ENCODE data around the gene TRPV4.

Gene TRPV4

DNA sequence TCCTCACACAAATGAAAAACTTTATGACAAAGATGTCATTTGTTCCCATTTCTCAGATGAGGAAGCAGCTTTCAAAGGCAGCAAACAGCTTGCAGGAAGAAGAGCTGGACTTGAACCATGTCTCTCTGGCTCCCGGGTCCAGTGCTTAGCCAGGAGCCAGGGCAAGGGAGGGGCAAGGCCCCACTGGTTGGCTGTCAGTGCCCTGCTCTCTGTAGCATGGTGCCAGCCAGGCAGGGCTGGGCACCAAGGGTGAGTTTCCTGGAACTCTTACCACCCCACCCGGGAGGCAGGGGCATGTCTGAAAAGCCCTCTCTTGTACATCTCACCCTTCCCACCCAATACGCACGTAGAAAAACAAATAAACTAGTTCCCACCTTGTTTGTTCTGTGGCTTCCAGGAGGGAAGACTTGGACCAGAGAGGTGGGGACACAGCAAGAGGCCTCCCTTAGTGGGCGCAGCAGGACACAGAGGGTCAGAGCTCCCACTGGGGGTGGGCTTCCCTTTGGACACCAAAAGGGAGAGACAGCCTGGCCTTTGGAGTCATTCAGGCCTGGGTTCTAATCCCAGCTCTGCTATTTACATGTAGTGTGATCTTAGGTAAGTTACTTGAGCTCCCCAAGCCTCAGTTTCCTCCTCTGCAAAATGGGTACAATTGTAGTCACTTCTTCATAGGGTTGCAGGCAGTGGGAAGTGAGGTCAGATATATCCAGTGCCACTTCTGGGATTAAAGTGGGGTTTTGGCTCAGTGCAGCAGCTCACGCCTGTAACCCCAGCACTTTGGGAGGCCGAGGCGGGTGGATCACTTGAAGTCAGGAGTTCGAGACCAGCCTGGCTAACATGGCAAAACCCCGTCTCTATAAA lies 17.2 kb downstream of the TRPV4 start:
- FAIRE-seq = no peak
- DNase-seq (ENCODE audit: insufficient read length, low spot score) = no peak
- TF ChIP-seq POLR2A (IDR thresholded peaks at IDR 0.05; ENCODE audit: low read depth, low read length) = no peak

DNA sequence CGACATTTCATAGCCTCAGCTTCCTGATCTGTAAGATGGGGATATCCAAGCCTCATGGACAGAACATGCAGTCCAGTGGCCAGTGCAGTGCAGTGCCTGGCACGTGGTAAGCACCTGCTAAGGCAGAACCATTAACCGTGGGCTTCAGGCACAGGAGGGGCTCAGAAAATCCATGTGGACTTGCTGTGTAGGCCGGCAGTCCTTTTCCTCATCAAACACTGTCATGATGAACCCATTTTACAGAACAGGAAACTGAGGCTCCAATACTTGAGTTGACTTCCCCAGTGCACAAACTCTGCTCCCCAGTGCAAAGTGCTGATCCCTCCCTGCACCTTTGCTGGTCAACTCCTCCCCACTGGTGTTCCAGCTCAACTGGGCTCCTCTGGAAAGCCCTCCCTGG lies 18.0 kb downstream of the TRPV4 start:
- DNase-seq (ENCODE audit: insufficient read length, low spot score) (no peak), FAIRE-seq (no peak)
- TF ChIP-seq POLR2A (IDR thresholded peaks at IDR 0.05; ENCODE audit: low read depth, low read length) = no peak

DNA sequence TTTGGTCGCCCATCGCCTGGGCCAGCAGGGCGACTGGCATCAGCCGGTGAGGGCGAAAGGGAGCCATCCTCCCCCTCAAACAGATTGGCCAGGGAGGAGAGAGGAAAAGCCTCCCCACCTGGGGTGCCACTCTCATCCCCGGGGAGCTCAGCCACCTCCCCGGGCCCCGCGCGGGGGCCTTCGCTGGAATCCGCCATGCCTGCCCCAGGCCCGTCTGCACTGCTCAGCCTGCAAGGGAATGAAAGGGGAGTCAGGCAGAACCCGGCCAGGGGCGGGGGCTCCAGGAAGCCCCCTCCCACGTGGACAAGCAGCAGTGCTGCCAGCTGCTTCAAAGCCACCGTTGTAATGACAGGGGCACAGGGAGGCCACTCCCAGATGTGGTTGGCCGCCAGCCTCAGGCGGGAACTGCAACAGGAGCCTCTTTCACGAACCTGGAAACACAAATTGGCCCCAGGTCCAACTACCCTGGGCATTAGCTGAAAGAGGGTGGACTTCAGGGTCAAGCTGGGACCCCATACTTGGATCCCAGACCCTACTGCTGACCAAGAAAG lies 18.5 kb downstream of the TRPV4 start:
- DNase-seq (ENCODE audit: insufficient read length, low spot score) = no peak
- TF ChIP-seq POLR2A (IDR thresholded peaks at IDR 0.05; ENCODE audit: low read depth, low read length) = no peak
- FAIRE-seq = no peak

DNA sequence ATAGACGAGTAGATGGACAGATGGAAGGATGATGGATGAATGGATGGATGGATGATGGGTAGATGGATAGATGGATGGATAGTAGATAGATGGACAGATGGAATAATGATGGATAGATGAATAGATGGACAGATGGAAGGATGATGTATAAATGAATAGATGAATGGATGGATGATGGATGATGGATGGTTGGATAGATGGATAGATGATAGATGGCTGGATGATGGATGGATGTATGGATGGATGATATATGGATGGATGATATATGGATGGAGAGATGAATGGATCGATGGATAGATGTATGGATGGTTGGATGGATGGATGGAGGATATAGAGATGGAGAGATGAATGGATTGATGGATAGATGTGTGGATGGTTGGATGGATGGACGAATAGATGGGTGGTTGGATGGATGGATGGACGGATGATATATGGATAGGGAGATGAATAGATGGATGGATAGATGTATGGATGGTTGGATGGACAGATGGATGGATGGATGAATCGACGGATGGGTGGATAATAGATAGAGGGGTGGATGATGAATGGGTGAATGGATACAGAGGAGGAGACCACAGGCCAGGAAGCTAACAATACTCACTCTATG lies 19.3 kb downstream of the TRPV4 start:
- TF ChIP-seq POLR2A (IDR thresholded peaks at IDR 0.05; ENCODE audit: low read depth, low read length) = no peak
- DNase-seq (ENCODE audit: insufficient read length, low spot score) (no peak), FAIRE-seq (no peak)

DNA sequence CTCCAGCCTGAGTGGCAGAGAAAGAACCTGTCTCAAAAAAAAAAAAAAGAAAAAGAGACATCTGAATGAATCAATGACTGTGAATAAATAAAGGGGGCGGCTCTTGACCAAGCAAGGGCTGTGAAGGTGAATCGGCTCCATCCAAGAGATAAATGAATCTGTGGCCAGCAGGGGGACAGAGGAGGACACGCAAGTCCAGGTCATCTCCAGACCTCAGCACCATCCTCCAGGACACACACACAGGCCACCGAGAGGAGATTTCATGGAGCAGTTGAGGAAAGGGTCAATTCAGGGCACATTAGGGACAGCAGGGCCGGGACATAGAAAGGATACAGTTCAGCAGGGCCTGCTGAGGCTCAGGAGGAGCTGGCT lies 21.6 kb downstream of the TRPV4 start:
- no peak for DNase-seq (ENCODE audit: insufficient read length, low spot score)

DNA sequence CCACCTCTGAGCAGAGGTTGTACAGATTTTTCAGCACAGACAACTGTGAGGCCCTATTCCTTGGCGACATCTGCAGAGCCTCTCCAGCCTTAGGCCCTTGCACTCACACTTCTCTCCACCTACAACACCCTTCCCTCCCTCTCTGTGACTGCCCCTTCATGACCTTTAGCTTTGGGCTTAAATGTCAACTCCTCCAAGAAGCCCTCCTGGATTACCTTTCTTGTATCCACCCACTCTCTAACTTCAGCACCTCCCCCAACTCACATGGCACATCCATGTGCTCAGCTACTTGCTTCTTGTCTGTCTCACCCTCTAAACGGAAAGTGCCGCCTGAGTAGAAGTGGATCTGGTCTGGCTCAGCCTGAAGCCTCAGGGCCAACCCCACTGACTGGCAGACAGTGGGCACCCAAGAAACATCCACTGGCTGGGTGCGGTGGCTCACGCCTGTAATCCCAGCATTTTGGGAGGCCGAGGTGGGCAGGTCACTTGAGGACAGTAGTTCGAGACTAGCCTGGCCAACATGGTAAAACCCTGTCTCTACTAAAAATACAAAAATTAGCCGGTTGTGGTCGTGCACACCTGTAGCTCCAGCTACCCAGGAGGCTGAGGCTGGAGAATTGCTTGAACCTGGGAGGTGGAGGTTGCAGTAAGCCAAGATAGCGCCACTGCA lies 22.1 kb downstream of the TRPV4 start:
- FAIRE-seq (no peak), DNase-seq (ENCODE audit: insufficient read length, low spot score) (no peak)
- TF ChIP-seq POLR2A (IDR thresholded peaks at IDR 0.05; ENCODE audit: low read depth, low read length) = no peak

More for the DNA sequence above, 21.6 kb downstream of the TRPV4 start:
- no peak for TF ChIP-seq POLR2A (IDR thresholded peaks at IDR 0.05; ENCODE audit: low read depth, low read length)
- no peak for FAIRE-seq

DNA sequence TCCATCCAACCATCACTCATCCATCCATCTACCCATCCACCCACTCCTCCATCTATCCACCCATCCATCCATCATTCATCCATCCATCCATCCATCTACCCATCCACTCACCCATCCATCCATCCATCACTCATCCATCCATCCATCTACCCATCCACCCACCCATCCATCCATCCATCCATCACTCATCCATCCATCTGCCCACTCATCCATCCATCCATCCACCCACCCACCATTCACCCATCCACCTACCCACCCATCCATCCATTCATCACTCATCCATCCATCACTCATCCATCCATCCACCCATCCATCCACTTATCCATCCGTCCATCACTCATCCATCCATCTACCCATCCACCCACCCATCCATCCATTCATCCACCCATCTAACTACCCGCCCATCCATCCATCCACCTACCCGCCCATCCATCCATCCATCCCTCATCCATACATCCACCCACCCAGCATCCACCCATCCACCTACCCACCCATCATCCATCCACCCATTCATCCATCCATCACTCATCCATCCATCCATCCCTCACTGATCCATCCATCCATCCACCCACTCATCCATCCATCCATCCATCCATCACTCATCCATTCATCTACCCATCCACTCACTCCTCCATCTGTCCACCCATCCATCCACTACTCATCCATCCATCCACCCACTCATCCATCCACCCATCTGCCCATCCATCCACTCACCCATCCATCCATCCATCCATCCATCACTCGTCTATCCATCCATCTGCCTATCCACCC lies 24.1 kb downstream of the TRPV4 start:
- no peak for TF ChIP-seq POLR2A (IDR thresholded peaks at IDR 0.05; ENCODE audit: low read depth, low read length)
- DNase-seq (ENCODE audit: insufficient read length, low spot score) = no peak
- no peak for FAIRE-seq

DNA sequence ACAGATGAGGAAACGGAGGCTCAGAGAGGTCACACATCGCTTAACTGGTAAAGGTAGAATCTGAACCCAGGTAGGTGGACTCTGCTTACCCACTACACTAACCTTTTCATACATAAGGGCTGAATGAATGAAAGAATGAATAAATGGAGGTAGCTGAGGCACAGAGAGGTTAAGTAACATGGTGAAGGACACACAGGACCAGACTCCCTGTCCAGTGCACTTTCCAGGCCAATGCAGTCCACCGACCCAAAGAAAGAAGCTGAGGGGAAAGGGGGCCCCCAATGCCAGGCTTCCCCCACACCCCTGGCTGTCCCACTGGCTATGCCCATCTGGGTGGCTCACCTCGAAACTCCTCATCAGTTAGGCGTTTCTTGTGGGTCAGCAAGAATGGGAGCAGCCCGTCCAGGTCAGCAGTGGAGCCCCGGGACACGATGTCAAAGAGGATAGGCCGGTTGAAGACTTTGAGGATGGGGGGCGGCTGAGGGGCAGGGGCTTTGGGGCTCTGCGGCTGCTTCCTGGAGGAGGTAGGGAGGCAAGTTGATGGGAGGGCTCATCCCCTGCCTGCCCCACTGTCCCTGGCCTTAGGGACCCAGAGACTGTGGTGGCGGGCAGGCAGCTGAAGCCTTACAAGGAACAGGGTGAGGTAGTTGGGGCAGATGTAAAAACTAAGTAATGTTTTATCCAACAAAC lies 25.1 kb downstream of the TRPV4 start:
- DNase-seq (ENCODE audit: insufficient read length, low spot score) = no peak
- FAIRE-seq = no peak
- no peak for TF ChIP-seq POLR2A (IDR thresholded peaks at IDR 0.05; ENCODE audit: low read depth, low read length)

DNA sequence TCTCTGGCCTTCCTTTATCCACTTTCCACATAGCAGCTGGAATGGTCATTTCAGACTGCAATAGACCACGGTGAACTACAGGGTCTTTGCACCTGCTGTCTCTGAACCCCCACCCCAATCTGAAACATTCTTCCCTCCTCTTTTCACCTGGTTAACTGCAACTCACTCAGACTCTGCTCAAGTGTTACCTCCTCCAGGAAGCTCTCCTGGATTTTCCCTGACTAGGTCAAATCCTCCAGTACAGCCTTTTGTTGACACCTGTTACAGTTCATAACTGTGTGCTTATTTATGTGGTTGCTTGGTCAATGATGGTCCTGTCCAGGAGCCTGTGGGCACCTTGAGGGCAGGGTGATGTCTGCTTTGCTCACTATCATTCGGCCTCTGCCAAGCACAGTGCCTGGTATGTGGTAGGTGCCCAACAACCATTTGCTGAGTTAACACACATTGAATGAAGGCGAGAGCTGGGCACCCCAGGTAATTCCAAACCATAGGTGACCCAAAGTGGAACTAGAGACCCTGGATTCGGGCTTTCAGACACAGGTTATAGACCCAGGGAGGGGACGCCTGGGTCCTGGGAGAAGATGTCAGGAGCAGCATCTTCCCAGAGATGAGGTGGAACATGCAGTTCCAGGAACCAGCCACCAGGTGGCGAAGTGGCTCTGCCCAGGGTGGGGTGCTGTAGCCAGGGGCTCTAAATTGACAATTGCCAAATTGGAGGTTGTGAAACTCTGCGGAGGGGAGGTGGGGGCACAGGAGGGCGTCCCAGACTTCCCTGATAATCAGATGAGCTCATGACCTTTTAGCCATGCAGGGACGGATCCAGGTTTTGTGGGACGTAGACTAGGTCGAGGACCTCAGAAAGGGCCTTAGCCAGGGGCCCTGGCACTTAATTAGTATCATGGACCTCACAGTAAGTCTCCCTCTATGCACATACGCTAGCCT lies 28.1 kb downstream of the TRPV4 start:
- no peak for FAIRE-seq
- DNase-seq (ENCODE audit: insufficient read length, low spot score) = peak; percentile 84
- no peak for TF ChIP-seq POLR2A (IDR thresholded peaks at IDR 0.05; ENCODE audit: low read depth, low read length)

DNA sequence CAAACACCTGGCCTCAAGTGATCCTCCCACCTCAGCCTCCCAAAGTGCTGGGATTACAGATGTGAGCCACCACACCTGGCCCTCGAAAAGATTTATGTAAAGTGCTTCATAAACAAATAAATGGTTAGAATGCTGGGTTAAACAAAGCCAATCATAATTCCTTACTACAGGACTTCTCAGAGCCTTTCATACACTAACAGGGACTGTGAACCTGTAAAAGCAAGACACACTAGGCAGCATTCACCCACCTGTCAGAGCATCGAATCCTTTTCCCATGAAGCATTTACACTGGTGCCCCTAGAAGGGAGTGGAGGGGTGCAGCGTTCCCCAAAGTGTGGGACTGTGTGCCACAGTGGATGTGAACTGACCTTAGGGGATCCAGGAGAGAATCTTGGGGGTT lies 29.5 kb downstream of the TRPV4 start:
- TF ChIP-seq POLR2A (IDR thresholded peaks at IDR 0.05; ENCODE audit: low read depth, low read length) = no peak
- FAIRE-seq (no peak), DNase-seq (ENCODE audit: insufficient read length, low spot score) (no peak)

DNA sequence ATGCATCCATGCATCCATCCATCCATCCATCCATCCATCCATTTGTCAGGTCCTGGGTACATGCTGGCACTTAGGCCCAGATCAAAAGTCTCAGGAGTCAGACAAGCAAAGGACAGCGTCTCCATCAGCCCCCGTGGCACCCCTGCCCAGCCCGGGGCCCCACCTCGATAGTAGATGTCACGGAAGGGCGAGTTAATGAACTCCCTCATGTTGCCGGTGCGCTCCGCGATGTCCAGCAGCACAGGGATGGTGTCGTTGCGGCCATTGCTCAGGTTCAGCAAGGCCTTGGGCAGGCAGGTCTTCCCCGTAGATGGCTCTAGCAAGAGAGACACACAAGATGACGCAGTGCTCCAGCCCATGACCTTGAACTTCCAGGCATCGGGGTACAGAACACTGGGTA lies 30.4 kb downstream of the TRPV4 start:
- FAIRE-seq (no peak), DNase-seq (ENCODE audit: insufficient read length, low spot score) (no peak)
- no peak for TF ChIP-seq POLR2A (IDR thresholded peaks at IDR 0.05; ENCODE audit: low read depth, low read length)

DNA sequence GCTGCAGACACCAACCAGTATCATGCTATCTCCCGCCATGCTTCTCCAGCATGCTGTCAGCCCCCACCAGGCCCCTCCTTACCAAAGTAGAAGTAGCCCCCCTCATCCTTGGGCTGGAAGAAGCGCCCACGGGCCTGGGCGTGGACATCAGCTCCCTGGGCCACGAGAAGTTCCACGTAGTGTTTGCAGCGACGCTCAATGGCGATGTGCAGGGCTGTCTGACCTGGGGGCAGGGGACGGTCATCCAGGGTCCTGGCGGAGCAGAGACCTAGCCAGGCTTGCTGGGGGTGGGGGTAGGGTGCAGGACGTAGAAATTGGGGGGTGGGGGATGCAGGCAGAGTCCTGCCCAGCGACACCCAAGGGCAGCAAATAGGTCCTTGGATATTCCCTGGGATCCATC lies 32.7 kb downstream of the TRPV4 start:
- FAIRE-seq (no peak), DNase-seq (ENCODE audit: insufficient read length, low spot score) (no peak)
- TF ChIP-seq POLR2A (IDR thresholded peaks at IDR 0.05; ENCODE audit: low read depth, low read length) = no peak

Data from H54 (cell line).